Measurements from ENCODE around the gene KCNJ6.

- no peak for TF ChIP-seq CTCF (conservative IDR thresholded peaks at IDR 0.05; ENCODE audit: low read depth, low read length)
- TF ChIP-seq EZH2 (IDR thresholded peaks at IDR 0.05; ENCODE audit: borderline replicate concordance, low read depth, low read length, poor library complexity, severe bottlenecking) = no peak
These were observed 60.3 kb downstream of the KCNJ6 start for GRCh38 chr21:37855647-37856625.

Data from A673 (cell line).